Measurements from ENCODE around the gene RAMP3.

GRCh38 chr7:45198986-45199385 is 41.4 kb downstream of the RAMP3 start:
- TF ChIP-seq CTCF (IDR thresholded peaks at IDR 0.05) (no peak), EP300 (IDR thresholded peaks at IDR 0.05) (no peak)

Measured in suprapubic skin (tissue), 3 donors.